ENCODE measurements around the gene MLPH. TPM values are rescaled to one million over a fixed set of nuclear protein-coding genes. Genes with fewer than 3 reads are reported as not detected.

The MLPH gene
- polyA plus RNA-seq, 1 of the 3 experiments (the other 2 are of a cell fraction): 93.6 TPM

- Histone ChIP-seq H4K20me1 (ENCODE audit: insufficient read depth) (no peaks in the 10 kb centered on the region), H3K9ac (no peak overlapping the region), H3K4me1 (ENCODE audit: control insufficient read depth in 1 of 2, insufficient read depth in 2 of 2, low read depth in 1 of 2, low read length in 1 of 2) (peaks cover 0 to 5% of the 10 kb centered on the region in 2 experiments; a peak in 1 of 4 replicates), H3K4me2 (no peak overlapping the region), H3K9me2 (no peaks in the 10 kb centered on the region), H3K27ac (ENCODE audit: low read depth in 2 of 2, low read length in 1 of 2) (no peak overlapping the region), H3K36me3 (replicated peaks in 1 of 2; ENCODE audit: control insufficient read depth in 1 of 2, insufficient read depth in 2 of 2, low read length in 1 of 2) (peaks cover 12 to 61% of the 10 kb centered on the region in 2 experiments), H3K79me2 (ENCODE audit: insufficient read depth) (no peaks in the 10 kb centered on the region), H3K27me3 (ENCODE audit: insufficient read depth) (no peaks in the 10 kb centered on the region), H3K9me3 (no peaks in the 10 kb centered on the region), H2AFZ (ENCODE audit: low read depth) (no peak overlapping the region), H3K4me3 (ENCODE audit: low read depth in 2 of 2, low read length in 1 of 2) (no peak overlapping the region), H3F3A (replicated peaks; ENCODE audit: insufficient read depth) (peaks cover 10% of the 10 kb centered on the region)
- TF ChIP-seq USF1 (IDR thresholded peaks at IDR 0.05; ENCODE audit: borderline replicate concordance, low read depth): no peak
- TF ChIP-seq RFX5 (IDR thresholded peaks at IDR 0.05; ENCODE audit: low read length): no peak
- TF ChIP-seq, protein P1, sequence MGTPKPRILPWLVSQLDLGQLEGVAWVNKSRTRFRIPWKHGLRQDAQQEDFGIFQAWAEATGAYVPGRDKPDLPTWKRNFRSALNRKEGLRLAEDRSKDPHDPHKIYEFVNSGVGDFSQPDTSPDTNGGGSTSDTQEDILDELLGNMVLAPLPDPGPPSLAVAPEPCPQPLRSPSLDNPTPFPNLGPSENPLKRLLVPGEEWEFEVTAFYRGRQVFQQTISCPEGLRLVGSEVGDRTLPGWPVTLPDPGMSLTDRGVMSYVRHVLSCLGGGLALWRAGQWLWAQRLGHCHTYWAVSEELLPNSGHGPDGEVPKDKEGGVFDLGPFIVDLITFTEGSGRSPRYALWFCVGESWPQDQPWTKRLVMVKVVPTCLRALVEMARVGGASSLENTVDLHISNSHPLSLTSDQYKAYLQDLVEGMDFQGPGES (IDR thresholded peaks at IDR 0.05; ENCODE audit: low read depth, low read length): no peak
- TF ChIP-seq SMC3 (IDR thresholded peaks at IDR 0.05; ENCODE audit: low read depth, low read length): no peak
- no peak for TF ChIP-seq NRF1 (IDR thresholded peaks at IDR 0.05; ENCODE audit: low read depth, low read length)
- no peak for TF ChIP-seq YY1 (IDR thresholded peaks at IDR 0.05; ENCODE audit: low read depth)
- TF ChIP-seq RAD21 (IDR thresholded peaks at IDR 0.05; ENCODE audit: low read length): no peak
- no peak for TF ChIP-seq FOXJ3 (CRISPR knock-in tag; IDR thresholded peaks at IDR 0.05)
- no peak for TF ChIP-seq POLR2AphosphoS5 (IDR thresholded peaks at IDR 0.05; ENCODE audit: low read depth, low read length)
- no peak for TF ChIP-seq RCOR1 (IDR thresholded peaks at IDR 0.05; ENCODE audit: low read length)
- TF ChIP-seq GABPA (IDR thresholded peaks at IDR 0.05; ENCODE audit: low read depth): no peak
- no peak for TF ChIP-seq PBX3 (IDR thresholded peaks at IDR 0.05)
- TF ChIP-seq CHD2 (IDR thresholded peaks at IDR 0.05; ENCODE audit: low read length, partially characterized antibody): no peak
- TF ChIP-seq MAX (IDR thresholded peaks at IDR 0.05; ENCODE audit: low read depth): no peak
- no peak for TF ChIP-seq REST (IDR thresholded peaks at IDR 0.05; ENCODE audit: low read depth, low read length)
- POLR2A ChIA-PET: no interaction called here
- no peak for DNase-seq
- 92% methylated on average over 8 of the region's 13 CpGs for WGBS (ENCODE audit: low lambda C conversion rate)
- CTCF ChIA-PET: interaction anchor here (3.7 kb wide), 1 partner anchor 34 kb away, joined by 16 read pairs; no protein-coding TSS in a partner anchor
Measured at GRCh38 chr2:237546876-237547395, 59.9 kb downstream of the MLPH start.
